ENCODE results near the gene SRRM3. TPM values are rescaled to one million over a fixed set of nuclear protein-coding genes. Genes with fewer than 3 reads are reported as not detected.

SRRM3 gene
- total and polyA plus RNA-seq, 2 experiments from 2014 or later, result 8.6 to 13.8 TPM

DNA sequence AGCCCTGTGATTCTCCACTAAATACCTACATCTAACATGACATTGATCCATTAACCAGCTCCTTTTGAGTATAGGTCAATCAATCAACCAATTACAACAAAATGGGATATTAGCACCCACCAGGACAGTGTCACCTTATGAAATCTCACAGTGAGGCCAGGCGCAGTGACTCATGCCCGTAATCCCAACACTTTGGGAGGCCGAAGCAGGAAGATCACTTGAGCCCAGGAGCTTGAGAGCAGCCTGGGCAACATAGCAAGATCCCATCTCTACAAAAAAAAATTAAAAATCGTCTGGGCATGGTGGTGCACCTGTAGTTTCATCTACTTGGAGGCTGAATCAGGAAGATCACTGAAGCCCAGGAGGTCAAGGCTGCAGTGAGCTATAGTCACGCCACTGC is 28.5 kb downstream of the SRRM3 start:
- H2AFZ ChIP-seq, result no peak overlapping the region
- no peak for DNase-seq (ENCODE audit: low spot score)
- TF ChIP-seq CREB1 (CRISPR knock-in tag; IDR thresholded peaks at IDR 0.05; ENCODE audit: low read depth) (no peak), NANOG (IDR thresholded peaks at IDR 0.05; ENCODE audit: borderline replicate concordance) (no peak), STAT1 (IDR thresholded peaks at IDR 0.05; ENCODE audit: unreplicated experiment) (no peak), POLR2AphosphoS5 (IDR thresholded peaks at IDR 0.05; ENCODE audit: low read depth) (no peak), EZH2 (IDR thresholded peaks at IDR 0.05; ENCODE audit: low read depth, unreplicated experiment) (no peak), JUNB (IDR thresholded peaks at IDR 0.05; ENCODE audit: unreplicated experiment) (no peak)
- TF ChIP-seq, protein P1, sequence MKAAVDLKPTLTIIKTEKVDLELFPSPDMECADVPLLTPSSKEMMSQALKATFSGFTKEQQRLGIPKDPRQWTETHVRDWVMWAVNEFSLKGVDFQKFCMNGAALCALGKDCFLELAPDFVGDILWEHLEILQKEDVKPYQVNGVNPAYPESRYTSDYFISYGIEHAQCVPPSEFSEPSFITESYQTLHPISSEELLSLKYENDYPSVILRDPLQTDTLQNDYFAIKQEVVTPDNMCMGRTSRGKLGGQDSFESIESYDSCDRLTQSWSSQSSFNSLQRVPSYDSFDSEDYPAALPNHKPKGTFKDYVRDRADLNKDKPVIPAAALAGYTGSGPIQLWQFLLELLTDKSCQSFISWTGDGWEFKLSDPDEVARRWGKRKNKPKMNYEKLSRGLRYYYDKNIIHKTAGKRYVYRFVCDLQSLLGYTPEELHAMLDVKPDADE (IDR thresholded peaks at IDR 0.05), result no peak
- TF ChIP-seq, protein P2, sequence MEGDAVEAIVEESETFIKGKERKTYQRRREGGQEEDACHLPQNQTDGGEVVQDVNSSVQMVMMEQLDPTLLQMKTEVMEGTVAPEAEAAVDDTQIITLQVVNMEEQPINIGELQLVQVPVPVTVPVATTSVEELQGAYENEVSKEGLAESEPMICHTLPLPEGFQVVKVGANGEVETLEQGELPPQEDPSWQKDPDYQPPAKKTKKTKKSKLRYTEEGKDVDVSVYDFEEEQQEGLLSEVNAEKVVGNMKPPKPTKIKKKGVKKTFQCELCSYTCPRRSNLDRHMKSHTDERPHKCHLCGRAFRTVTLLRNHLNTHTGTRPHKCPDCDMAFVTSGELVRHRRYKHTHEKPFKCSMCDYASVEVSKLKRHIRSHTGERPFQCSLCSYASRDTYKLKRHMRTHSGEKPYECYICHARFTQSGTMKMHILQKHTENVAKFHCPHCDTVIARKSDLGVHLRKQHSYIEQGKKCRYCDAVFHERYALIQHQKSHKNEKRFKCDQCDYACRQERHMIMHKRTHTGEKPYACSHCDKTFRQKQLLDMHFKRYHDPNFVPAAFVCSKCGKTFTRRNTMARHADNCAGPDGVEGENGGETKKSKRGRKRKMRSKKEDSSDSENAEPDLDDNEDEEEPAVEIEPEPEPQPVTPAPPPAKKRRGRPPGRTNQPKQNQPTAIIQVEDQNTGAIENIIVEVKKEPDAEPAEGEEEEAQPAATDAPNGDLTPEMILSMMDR (conservative IDR thresholded peaks at IDR 0.05; ENCODE audit: low read depth in 2 of 2), result no peak
- TF ChIP-seq, protein P3, sequence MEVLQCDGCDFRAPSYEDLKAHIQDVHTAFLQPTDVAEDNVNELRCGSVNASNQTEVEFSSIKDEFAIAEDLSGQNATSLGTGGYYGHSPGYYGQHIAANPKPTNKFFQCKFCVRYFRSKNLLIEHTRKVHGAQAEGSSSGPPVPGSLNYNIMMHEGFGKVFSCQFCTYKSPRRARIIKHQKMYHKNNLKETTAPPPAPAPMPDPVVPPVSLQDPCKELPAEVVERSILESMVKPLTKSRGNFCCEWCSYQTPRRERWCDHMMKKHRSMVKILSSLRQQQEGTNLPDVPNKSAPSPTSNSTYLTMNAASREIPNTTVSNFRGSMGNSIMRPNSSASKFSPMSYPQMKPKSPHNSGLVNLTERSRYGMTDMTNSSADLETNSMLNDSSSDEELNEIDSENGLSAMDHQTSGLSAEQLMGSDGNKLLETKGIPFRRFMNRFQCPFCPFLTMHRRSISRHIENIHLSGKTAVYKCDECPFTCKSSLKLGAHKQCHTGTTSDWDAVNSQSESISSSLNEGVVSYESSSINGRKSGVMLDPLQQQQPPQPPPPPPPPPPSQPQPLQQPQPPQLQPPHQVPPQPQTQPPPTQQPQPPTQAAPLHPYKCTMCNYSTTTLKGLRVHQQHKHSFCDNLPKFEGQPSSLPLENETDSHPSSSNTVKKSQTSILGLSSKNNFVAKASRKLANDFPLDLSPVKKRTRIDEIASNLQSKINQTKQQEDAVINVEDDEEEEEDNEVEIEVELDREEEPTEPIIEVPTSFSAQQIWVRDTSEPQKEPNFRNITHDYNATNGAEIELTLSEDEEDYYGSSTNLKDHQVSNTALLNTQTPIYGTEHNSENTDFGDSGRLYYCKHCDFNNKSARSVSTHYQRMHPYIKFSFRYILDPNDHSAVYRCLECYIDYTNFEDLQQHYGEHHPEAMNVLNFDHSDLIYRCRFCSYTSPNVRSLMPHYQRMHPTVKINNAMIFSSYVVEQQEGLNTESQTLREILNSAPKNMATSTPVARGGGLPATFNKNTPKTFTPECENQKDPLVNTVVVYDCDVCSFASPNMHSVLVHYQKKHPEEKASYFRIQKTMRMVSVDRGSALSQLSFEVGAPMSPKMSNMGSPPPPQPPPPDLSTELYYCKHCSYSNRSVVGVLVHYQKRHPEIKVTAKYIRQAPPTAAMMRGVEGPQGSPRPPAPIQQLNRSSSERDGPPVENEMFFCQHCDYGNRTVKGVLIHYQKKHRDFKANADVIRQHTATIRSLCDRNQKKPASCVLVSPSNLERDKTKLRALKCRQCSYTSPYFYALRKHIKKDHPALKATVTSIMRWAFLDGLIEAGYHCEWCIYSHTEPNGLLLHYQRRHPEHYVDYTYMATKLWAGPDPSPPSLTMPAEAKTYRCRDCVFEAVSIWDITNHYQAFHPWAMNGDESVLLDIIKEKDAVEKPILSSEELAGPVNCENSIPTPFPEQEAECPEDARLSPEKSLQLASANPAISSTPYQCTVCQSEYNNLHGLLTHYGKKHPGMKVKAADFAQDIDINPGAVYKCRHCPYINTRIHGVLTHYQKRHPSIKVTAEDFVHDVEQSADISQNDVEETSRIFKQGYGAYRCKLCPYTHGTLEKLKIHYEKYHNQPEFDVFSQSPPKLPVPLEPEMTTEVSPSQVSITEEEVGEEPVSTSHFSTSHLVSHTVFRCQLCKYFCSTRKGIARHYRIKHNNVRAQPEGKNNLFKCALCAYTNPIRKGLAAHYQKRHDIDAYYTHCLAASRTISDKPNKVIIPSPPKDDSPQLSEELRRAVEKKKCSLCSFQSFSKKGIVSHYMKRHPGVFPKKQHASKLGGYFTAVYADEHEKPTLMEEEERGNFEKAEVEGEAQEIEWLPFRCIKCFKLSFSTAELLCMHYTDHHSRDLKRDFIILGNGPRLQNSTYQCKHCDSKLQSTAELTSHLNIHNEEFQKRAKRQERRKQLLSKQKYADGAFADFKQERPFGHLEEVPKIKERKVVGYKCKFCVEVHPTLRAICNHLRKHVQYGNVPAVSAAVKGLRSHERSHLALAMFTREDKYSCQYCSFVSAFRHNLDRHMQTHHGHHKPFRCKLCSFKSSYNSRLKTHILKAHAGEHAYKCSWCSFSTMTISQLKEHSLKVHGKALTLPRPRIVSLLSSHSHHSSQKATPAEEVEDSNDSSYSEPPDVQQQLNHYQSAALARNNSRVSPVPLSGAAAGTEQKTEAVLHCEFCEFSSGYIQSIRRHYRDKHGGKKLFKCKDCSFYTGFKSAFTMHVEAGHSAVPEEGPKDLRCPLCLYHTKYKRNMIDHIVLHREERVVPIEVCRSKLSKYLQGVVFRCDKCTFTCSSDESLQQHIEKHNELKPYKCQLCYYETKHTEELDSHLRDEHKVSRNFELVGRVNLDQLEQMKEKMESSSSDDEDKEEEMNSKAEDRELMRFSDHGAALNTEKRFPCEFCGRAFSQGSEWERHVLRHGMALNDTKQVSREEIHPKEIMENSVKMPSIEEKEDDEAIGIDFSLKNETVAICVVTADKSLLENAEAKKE (CRISPR knock-in tag; IDR thresholded peaks at IDR 0.05), result no peak
- TF ChIP-seq, protein P4, sequence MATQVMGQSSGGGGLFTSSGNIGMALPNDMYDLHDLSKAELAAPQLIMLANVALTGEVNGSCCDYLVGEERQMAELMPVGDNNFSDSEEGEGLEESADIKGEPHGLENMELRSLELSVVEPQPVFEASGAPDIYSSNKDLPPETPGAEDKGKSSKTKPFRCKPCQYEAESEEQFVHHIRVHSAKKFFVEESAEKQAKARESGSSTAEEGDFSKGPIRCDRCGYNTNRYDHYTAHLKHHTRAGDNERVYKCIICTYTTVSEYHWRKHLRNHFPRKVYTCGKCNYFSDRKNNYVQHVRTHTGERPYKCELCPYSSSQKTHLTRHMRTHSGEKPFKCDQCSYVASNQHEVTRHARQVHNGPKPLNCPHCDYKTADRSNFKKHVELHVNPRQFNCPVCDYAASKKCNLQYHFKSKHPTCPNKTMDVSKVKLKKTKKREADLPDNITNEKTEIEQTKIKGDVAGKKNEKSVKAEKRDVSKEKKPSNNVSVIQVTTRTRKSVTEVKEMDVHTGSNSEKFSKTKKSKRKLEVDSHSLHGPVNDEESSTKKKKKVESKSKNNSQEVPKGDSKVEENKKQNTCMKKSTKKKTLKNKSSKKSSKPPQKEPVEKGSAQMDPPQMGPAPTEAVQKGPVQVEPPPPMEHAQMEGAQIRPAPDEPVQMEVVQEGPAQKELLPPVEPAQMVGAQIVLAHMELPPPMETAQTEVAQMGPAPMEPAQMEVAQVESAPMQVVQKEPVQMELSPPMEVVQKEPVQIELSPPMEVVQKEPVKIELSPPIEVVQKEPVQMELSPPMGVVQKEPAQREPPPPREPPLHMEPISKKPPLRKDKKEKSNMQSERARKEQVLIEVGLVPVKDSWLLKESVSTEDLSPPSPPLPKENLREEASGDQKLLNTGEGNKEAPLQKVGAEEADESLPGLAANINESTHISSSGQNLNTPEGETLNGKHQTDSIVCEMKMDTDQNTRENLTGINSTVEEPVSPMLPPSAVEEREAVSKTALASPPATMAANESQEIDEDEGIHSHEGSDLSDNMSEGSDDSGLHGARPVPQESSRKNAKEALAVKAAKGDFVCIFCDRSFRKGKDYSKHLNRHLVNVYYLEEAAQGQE (IDR thresholded peaks at IDR 0.05; ENCODE audit: unreplicated experiment), result no peak
- Mint-ChIP-seq H3K36me3 (ENCODE audit: low read depth) (no peaks in the 10 kb centered on the region), H3K4me3 (no peak overlapping the region), H3K9me3 (no peaks in the 10 kb centered on the region), H3K4me1 (peaks cover 39% of the 10 kb centered on the region), H3K27me3 (ENCODE audit: insufficient read depth, low read depth, poor library complexity) (peaks cover 25% of the 10 kb centered on the region), H3K27ac (no peak overlapping the region)
- H4K20me1 ChIP-seq (replicated peaks; ENCODE audit: insufficient read depth), result no peaks in the 10 kb centered on the region
- peaks cover 34% of the 10 kb centered on the region for H3K4me1 ChIP-seq (ENCODE audit: insufficient read depth)
- H3K4me2 ChIP-seq, result no peak overlapping the region
- peaks cover 31% of the 10 kb centered on the region for H3F3A ChIP-seq (replicated peaks; ENCODE audit: low read depth)
- no peaks in the 10 kb centered on the region for H3K27me3 ChIP-seq (ENCODE audit: insufficient read depth)
- no peak for ATAC-seq
- no peaks in the 10 kb centered on the region for H3K9me2 ChIP-seq (ENCODE audit: insufficient read depth)
- no peak overlapping the region for H3K4me3 ChIP-seq
- H3K79me2 ChIP-seq (replicated peaks; ENCODE audit: insufficient read depth), result no peaks in the 10 kb centered on the region; the same call in 1 of the 2 replicates
- H3K36me3 ChIP-seq (ENCODE audit: insufficient read depth), result no peaks in the 10 kb centered on the region
- H3K27ac ChIP-seq (ENCODE audit: low read depth), result no peak overlapping the region

All from GM23338 (cell line).